Testis (tissue), 2 donors: ENCODE measurements around the gene SYNDIG1.

Experiments
- CTCF ChIP-seq, 3 experiments: fragments of 450-650 bp in 2 of 3; fragments of 200-600 bp in 1 of 3; sonication (generic) in 1 of 3; IDR thresholded peaks; one replicate each; pipeline ENCODE4 v1.5.1; 2016 to 2019; ENCODE audit warnings: antibody characterized with exemption in 3 of 3, mild to moderate bottlenecking in 2 of 3, moderate library complexity in 1 of 3
- POLR2A ChIP-seq: fragments of 450-650 bp; IDR thresholded peaks from one replicate; pipeline ENCODE4 v1.6.1; 2017; ENCODE audit warnings: antibody characterized with exemption, mild to moderate bottlenecking, moderate library complexity

- TF ChIP-seq CTCF (IDR thresholded peaks at IDR 0.05) (no peak), POLR2A (no peak)
Observed at GRCh38 chr20:24664266-24664986, 195.0 kb downstream of the SYNDIG1 start.
